ENCODE measurements around the gene CAMSAP1. TPM values are rescaled to one million over a fixed set of nuclear protein-coding genes. Genes with fewer than 3 reads are reported as not detected.

Gene CAMSAP1
- total RNA-seq, 2 experiments from 2014 or later, result 20.2 to 27.0 TPM

- no peaks in the 10 kb centered on the region for H3K9me3 Mint-ChIP-seq
- H3K27me3 Mint-ChIP-seq, result no peaks in the 10 kb centered on the region
- DNase-seq (no peak), ATAC-seq (no peak)
- peaks cover 63% of the 10 kb centered on the region for H3K4me1 Mint-ChIP-seq (ENCODE audit: low read depth)
- H3K27ac Mint-ChIP-seq, result no peak overlapping the region
- TF ChIP-seq, protein P1, sequence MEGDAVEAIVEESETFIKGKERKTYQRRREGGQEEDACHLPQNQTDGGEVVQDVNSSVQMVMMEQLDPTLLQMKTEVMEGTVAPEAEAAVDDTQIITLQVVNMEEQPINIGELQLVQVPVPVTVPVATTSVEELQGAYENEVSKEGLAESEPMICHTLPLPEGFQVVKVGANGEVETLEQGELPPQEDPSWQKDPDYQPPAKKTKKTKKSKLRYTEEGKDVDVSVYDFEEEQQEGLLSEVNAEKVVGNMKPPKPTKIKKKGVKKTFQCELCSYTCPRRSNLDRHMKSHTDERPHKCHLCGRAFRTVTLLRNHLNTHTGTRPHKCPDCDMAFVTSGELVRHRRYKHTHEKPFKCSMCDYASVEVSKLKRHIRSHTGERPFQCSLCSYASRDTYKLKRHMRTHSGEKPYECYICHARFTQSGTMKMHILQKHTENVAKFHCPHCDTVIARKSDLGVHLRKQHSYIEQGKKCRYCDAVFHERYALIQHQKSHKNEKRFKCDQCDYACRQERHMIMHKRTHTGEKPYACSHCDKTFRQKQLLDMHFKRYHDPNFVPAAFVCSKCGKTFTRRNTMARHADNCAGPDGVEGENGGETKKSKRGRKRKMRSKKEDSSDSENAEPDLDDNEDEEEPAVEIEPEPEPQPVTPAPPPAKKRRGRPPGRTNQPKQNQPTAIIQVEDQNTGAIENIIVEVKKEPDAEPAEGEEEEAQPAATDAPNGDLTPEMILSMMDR (IDR thresholded peaks at IDR 0.05), result no peak
- H3K4me3 Mint-ChIP-seq, result no peak overlapping the region
- CTCF ChIA-PET, result interaction anchor here (0.7 to 1.2 kb wide), 3 partner anchors 10 to 64 kb away, joined by 3 read pairs; no protein-coding TSS in a partner anchor
- peaks cover 3% of the 10 kb centered on the region for H3K36me3 Mint-ChIP-seq (ENCODE audit: low read depth)
- intact Hi-C loops (cut with micrococcal nuclease), result no loop called here
- POLR2A ChIA-PET, result interaction anchor here (1.0 to 1.1 kb wide), 2 partner anchors 8 to 17 kb away, joined by 3 read pairs; no protein-coding TSS in a partner anchor
Observed at GRCh38 chr9:135891027-135891631, 16.2 kb downstream of the CAMSAP1 start.

- CTCF ChIA-PET, result interaction anchor here (1.0 to 1.2 kb wide), 3 partner anchors 8 to 65 kb away, joined by 3 read pairs; no protein-coding TSS in a partner anchor
- H3K4me1 Mint-ChIP-seq (ENCODE audit: low read depth), result peaks cover 66% of the 10 kb centered on the region
- H3K27me3 Mint-ChIP-seq, result no peaks in the 10 kb centered on the region
Observed at GRCh38 chr9:135890190-135891026, 16.9 kb downstream of the CAMSAP1 start.

GRCh38 chr9:135889564-135890189 lies 17.7 kb downstream of the CAMSAP1 start:
- no peaks in the 10 kb centered on the region for H3K27me3 Mint-ChIP-seq
- ChIA-PET POLR2A (interaction anchor here (0.6 to 1.2 kb wide), 2 partner anchors 19 to 369 kb away, joined by 3 to 4 read pairs; no protein-coding TSS in a partner anchor), CTCF (interaction anchor here (1.0 kb wide), 1 partner anchor 8 kb away, joined by 3 read pairs; no protein-coding TSS in a partner anchor)
- no peaks in the 10 kb centered on the region for H3K36me3 Mint-ChIP-seq (ENCODE audit: low read depth)
- H3K27ac Mint-ChIP-seq, result no peak overlapping the region
- no peaks in the 10 kb centered on the region for H3K9me3 Mint-ChIP-seq
- H3K4me1 Mint-ChIP-seq (ENCODE audit: low read depth), result peaks cover 65% of the 10 kb centered on the region
- ATAC-seq, result no peak
- intact Hi-C loops (cut with micrococcal nuclease), result no loop called here
- DNase-seq, result no peak
- no peak overlapping the region for H3K4me3 Mint-ChIP-seq
- TF ChIP-seq, protein P1 (IDR thresholded peaks at IDR 0.05), result no peak

More at GRCh38 chr9:135890190-135891026, 16.9 kb downstream of the CAMSAP1 start:
- no peak for ATAC-seq
- Mint-ChIP-seq H3K36me3 (ENCODE audit: low read depth) (peaks cover 3% of the 10 kb centered on the region), H3K27ac (no peak overlapping the region), H3K4me3 (no peak overlapping the region), H3K9me3 (no peaks in the 10 kb centered on the region)
- TF ChIP-seq, protein P1 (IDR thresholded peaks at IDR 0.05), result no peak
- POLR2A ChIA-PET, result interaction anchor here (1.0 to 1.1 kb wide), 2 partner anchors 9 to 18 kb away, joined by 3 read pairs; no protein-coding TSS in a partner anchor
- no peak for DNase-seq
- intact Hi-C loops (cut with micrococcal nuclease), result no loop called here

DNA sequence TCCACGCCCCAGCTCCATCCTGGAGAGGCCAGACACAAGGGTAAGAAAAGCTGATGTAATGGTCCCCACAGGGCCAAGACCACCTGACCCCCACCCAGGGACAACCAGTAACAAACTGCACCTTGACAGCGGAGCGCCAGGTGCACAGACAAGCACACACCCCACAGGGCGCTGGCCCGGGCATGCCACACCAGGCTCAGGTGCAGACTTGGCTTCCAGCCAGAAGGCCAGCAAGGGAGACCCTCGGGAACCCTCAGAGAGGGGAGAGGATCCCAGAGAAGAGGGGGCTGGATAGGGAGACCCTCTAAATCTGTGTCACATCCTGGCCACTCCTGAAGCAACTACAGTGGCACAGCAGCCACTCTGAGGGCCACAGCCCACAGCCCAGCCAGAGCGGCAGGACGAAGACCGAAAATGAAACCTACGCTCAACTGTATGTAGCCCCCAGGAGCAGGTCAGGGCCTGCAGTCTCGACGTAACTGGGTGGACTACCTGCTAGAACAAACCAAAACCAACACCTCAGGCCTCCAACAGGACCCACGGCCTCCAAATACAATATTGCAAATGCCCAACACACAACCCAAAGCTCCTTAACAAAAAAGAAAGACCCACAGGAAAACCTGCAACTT lies 18.5 kb downstream of the CAMSAP1 start:
- Mint-ChIP-seq H3K4me1 (ENCODE audit: low read depth) (peaks cover 68% of the 10 kb centered on the region), H3K9me3 (no peaks in the 10 kb centered on the region)

More for the DNA sequence above, 18.5 kb downstream of the CAMSAP1 start:
- intact Hi-C loops (cut with micrococcal nuclease), result no loop called here
- Mint-ChIP-seq H3K36me3 (ENCODE audit: low read depth) (no peaks in the 10 kb centered on the region), H3K4me3 (no peak overlapping the region), H3K27me3 (no peaks in the 10 kb centered on the region), H3K27ac (no peak overlapping the region)
- DNase-seq (no peak), ATAC-seq (no peak)
- CTCF ChIA-PET, result interaction anchor here (1.0 kb wide), 2 partner anchors 9 to 23 kb away, joined by 3 read pairs; no protein-coding TSS in a partner anchor
- POLR2A ChIA-PET, result interaction anchor here (0.6 to 1.2 kb wide), 2 partner anchors 20 to 370 kb away, joined by 3 to 4 read pairs; no protein-coding TSS in a partner anchor
- TF ChIP-seq, protein P1 (IDR thresholded peaks at IDR 0.05), result no peak

All from activated CD8-positive, alpha-beta T cell treated with anti-CD3 and anti-CD28 coated beads for 36 hours (primary cell).